Mucosa of rectum (tissue), 2 donors: ENCODE measurements around the gene BRD7.
"Not testable (repeated sequence)": the region's sequence is repeated elsewhere in the genome, so short reads cannot be mapped to it uniquely, and the experiment has no call there.

ENCODE experiments used
- H3K27ac ChIP-seq, 2 donors: one replicate each; pipeline ENCODE4 v1.7.0; 2013; ENCODE audit warnings: inconsistent platforms in 2 of 2, low read depth in 2 of 2, low read length in 2 of 2
- H3K27me3 ChIP-seq, 2 donors: one replicate each; pipeline ENCODE4 v1.7.0; 2013; ENCODE audit warnings: low read length in 2 of 2; ENCODE audit not compliant: control insufficient read depth in 2 of 2, insufficient read depth in 2 of 2
- H3K36me3 ChIP-seq, 2 donors: one replicate each; pipeline ENCODE4 v1.7.0; 2013; ENCODE audit warnings: low read length in 2 of 2; ENCODE audit not compliant: control insufficient read depth in 2 of 2, insufficient read depth in 2 of 2
- H3K4me1 ChIP-seq, 2 donors: one replicate each; pipeline ENCODE4 v1.7.0; 2013; ENCODE audit warnings: low read length in 2 of 2, mild to moderate bottlenecking in 1 of 2; ENCODE audit not compliant: control insufficient read depth in 2 of 2, insufficient read depth in 2 of 2
- H3K4me3 ChIP-seq, 2 donors: one replicate each; pipeline ENCODE4 v1.7.0; 2013; ENCODE audit warnings: low read length in 2 of 2
- H3K9ac ChIP-seq, 2 donors: one replicate each; pipeline ENCODE4 v1.7.0; 2013; ENCODE audit warnings: low read length in 2 of 2, low read depth in 1 of 2, mild to moderate bottlenecking in 1 of 2
- H3K9me3 ChIP-seq, 2 donors: one replicate each; pipeline ENCODE4 v1.7.0; 2013; ENCODE audit warnings: low read length in 2 of 2; ENCODE audit not compliant: control insufficient read depth in 2 of 2
- donor health status: healthy.
- donor health status: Normal muscosa, but diverticular disease.

The BRD7 gene

DNA sequence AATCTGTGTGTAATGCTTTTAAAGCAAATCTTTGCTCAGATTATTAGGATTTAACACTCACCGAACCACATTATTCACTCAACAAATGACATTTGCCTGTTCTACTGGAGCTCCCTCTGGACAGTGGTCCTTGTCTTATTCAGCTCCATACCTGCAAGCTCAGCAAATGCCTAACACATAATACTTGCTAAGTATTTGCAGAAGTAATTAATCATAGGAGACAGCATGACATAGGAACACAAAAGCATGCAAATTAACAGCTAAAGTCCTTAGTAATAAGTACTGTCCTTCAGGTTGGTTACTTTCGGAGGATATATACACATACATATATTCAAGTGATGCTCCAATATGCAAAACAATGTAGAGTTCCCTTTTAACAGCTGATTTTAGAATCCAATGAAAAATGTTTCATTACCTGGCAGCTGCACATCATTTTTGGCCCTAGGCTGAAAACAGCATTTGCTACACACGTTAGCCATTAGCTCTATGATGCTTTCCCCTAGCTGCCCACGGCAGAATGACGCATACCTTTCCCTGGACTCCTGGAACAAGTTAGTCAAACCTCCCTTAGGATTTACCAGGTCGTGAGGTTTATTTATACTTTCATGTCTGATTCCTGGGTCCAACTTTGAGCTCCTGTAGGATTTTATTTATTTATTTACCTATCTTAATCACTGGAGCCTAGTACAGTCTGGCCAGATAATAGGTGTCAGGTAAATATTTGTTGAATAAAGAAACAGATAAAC is 8.6 kb downstream of the BRD7 start:
- no peaks in the 10 kb centered on the region for H3K4me1 ChIP-seq
- no peak overlapping the region for H3K9ac ChIP-seq

DNA sequence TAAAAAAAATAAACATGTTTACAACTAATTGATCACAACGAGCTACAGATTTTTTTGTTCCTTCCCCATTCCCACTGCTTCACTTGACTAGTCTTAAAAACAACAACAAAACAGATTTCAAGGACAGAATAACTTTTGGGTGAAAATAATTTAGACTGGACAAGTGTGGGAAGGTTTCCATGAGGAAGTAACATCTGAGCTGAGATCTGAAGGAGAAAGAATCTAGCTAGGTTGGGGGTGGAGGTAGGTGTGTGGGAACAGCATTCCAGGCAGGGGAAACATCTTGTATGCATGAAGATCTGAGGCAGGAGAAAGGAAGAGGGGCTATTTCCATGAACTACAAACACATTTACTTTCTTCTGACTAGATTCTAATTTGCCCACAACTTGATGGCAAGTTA is 9.2 kb downstream of the BRD7 start:
- Histone ChIP-seq H3K9me3 (no peaks in the 10 kb centered on the region), H3K36me3 (peaks cover 37 to 39% of the 10 kb centered on the region in 2 donors), H3K9ac (no peak overlapping the region), H3K27me3 (no peaks in the 10 kb centered on the region), H3K27ac (no peak overlapping the region), H3K4me1 (no peaks in the 10 kb centered on the region), H3K4me3 (no peak overlapping the region)

More for the DNA sequence above, 8.6 kb downstream of the BRD7 start:
- Histone ChIP-seq H3K27me3 (no peaks in the 10 kb centered on the region), H3K4me3 (no peak overlapping the region), H3K36me3 (peaks cover 43 to 44% of the 10 kb centered on the region in 2 donors), H3K9me3 (no peaks in the 10 kb centered on the region), H3K27ac (no peak overlapping the region)

DNA sequence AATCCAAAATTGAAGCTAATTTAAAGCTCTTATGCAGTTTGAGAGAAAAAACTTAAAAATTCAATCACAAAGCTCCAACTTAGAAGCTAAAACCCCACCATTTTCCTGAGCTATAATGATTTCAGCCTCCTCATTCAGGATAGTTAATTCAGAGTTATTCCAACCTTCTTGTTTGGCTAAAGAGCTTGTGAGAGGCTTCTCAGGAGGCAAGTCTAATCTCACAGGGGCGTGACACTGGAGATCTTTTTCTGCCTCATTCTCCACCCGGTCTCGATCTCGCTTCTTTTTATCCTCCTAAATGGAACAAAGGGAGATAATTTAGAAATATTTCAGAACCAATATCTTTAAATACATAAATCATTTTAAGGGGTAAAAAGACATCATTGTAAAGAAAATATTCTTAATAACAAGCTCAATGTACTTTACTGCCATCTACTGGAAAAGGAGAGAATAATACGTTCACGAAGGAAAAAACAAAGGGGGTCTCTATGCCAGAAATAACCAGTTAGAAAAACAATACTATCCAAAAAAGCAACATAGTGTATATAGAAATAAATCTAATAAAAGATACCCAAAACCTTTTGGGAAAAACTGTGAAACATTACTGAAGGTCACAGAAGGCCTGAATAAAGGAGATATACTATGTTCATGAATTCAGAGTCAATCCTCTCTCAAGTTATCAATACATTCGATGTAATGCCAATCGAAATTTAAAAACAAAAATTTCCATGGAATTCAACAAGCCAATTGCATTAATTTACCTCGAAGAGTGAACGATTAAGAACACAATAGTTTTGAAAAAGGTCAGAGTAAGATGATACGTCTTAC is 13.9 kb downstream of the BRD7 start:
- no peak overlapping the region for H3K27ac ChIP-seq

DNA sequence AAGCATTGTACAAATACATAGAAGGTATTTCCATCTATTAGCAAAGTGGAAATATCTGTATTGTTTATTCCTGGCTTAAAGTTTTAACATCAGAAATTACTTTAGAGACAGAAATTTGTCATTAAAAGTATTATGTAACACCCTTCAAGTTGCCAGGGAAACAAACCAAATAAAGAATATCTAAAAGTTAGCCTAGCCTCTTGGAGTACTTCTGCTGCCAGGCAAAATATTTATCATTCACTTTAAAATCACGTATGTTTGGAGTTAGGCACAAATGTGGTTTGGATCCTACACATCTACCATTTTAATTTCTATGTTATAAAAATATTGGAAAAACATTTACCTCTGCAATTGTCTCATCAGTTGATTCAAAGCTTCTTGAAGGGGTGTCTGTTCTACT is 14.7 kb downstream of the BRD7 start:
- H3K27ac ChIP-seq, result no peak overlapping the region
- no peak overlapping the region for H3K9ac ChIP-seq
- no peaks in the 10 kb centered on the region for H3K4me1 ChIP-seq
- H3K4me3 ChIP-seq, result no peak overlapping the region
- H3K36me3 ChIP-seq, result peaks cover 23 to 28% of the 10 kb centered on the region in 2 donors
- H3K27me3 ChIP-seq, result no peaks in the 10 kb centered on the region
- no peaks in the 10 kb centered on the region for H3K9me3 ChIP-seq

More for the DNA sequence above, 13.9 kb downstream of the BRD7 start:
- Histone ChIP-seq H3K4me3 (no peak overlapping the region), H3K9me3 (no peaks in the 10 kb centered on the region), H3K4me1 (no peaks in the 10 kb centered on the region), H3K36me3 (peaks cover 19 to 21% of the 10 kb centered on the region in 2 donors), H3K9ac (no peak overlapping the region), H3K27me3 (no peaks in the 10 kb centered on the region)

DNA sequence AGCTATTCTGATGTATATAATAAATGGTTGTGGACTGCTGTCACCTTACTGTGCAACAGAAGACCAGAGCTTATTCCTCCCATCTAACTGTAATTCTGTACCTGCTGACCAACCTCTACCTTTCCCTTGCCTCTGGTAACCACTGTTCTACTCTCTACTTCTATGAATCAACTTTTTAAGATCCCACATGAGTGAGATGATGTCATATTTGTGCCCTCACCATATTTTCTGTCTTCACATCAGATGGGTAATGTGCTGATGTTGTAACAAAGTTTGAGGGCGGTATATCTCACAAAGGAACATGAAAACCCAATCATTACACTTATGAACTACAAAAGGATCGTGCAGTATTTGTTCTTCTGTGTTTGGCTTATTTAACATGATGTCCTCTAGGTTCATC is 16.8 kb downstream of the BRD7 start:
- H3K36me3 ChIP-seq, result peaks cover 23 to 29% of the 10 kb centered on the region in 2 donors
- H3K9me3 ChIP-seq, result no peaks in the 10 kb centered on the region
- H3K9ac ChIP-seq, result no peak overlapping the region
- H3K27me3 ChIP-seq, result no peaks in the 10 kb centered on the region
- H3K27ac ChIP-seq, result no peak overlapping the region
- H3K4me3 ChIP-seq, result no peak overlapping the region
- no peaks in the 10 kb centered on the region for H3K4me1 ChIP-seq

DNA sequence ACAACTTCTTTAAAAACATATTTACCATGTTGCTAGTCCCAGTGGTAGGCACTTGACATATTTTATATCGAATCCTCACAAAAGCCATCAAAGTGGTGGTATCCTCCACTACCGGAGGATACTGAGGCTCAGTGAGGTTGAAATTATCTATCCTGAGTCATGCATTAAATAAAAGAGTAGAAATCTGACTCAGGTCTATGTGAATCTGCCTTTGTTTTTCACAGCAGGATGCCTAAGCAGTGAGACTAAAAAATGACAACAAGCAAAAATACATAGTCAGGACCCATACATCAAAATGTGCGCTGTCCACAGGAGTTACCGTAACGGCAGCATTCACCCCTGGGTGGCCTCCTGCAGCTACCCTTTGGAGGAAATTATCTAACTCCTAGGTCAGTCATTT is 17.7 kb downstream of the BRD7 start:
- Histone ChIP-seq H3K27me3 (no peaks in the 10 kb centered on the region), H3K9me3 (no peaks in the 10 kb centered on the region), H3K4me3 (no peak overlapping the region), H3K4me1 (no peaks in the 10 kb centered on the region), H3K27ac (no peak overlapping the region), H3K9ac (no peak overlapping the region), H3K36me3 (peaks cover 23 to 29% of the 10 kb centered on the region in 2 donors)

DNA sequence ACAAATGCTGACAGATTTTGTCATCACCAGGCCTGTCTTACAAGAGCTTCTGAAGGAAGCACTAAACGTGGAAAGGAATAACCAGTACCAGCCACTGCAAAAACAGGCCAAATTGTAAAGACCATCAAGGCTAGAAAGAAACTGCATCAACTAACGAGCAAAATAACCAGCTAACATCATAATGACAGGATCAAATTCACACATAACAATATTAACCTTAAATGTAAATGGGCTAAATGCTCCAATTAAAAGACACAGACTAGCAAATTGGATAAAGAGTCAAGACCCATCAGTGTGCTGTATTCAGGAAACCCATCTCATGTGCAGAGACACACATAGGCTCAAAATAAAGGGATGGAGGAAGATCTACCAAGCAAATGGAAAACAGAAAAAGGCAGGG is 23.6 kb downstream of the BRD7 start:
- H3K27me3 ChIP-seq, H3K4me1 ChIP-seq, H3K9me3 ChIP-seq, H3K4me3 ChIP-seq, H3K9ac ChIP-seq, H3K27ac ChIP-seq: not testable (repeated sequence)
- H3K36me3 ChIP-seq, result peaks cover 7 to 26% of the 10 kb centered on the region in 2 donors

DNA sequence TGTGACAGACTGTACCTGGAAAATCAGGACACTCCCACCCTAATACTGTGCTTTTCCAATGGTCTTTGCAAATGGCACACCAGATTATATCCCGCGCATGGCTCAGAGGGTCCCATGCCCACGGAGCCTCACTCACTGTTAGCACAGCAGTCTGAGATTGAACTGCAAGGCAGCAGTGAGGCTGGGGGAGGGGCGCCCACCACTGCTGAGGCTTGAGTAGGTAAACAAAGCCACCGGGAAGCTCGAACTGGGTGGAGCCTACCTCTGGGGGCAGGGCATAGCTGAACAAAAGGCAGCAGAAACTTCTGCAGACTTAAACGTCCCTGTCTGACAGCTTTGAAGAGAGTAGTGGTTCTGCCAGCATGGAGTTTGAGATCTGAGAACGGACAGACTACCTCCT is 25.2 kb downstream of the BRD7 start:
- H3K27ac ChIP-seq, H3K4me3 ChIP-seq, H3K27me3 ChIP-seq, H3K9ac ChIP-seq, H3K9me3 ChIP-seq, H3K4me1 ChIP-seq: not testable (repeated sequence)
- peaks cover 12 to 26% of the 10 kb centered on the region in 2 donors for H3K36me3 ChIP-seq

DNA sequence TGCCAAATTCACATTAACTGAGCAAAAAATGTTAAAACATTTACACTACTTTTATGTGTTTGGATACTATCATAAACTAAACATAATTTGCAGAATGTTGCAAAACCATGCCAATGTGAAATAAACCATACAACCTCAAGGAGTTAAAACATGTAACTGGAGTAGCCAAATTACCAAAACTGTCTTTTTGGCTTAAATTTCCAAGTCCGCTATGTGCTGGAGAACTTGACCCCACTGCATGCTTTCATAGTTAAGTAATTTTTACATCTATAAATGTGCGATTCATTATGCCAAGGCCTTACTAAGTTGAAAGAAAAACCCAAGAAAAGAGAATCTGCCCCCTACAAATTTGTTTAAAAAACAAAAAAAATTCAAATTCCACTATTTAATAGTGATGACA is 28.2 kb downstream of the BRD7 start:
- no peak overlapping the region for H3K9ac ChIP-seq
- no peaks in the 10 kb centered on the region for H3K9me3 ChIP-seq
- no peaks in the 10 kb centered on the region for H3K27me3 ChIP-seq
- no peaks in the 10 kb centered on the region for H3K4me1 ChIP-seq
- H3K4me3 ChIP-seq, result no peak overlapping the region
- peaks cover 12 to 27% of the 10 kb centered on the region in 2 donors for H3K36me3 ChIP-seq
- peak overlapping the region in 1 of 2 donors; percentile 21 for H3K27ac ChIP-seq
